Upper lobe of left lung (tissue), 4 donors: Measurements from ENCODE around the gene FZD7.

Source experiments
- CTCF ChIP-seq, 6 experiments: fragments of 450-650 bp in 4 of 6; fragments of 200-600 bp in 2 of 6; sonication (generic) in 2 of 6; IDR thresholded peaks; one replicate each; pipeline ENCODE4 v1.5.1; 2016 to 2019; ENCODE audit warnings: antibody characterized with exemption in 6 of 6
- POLR2A ChIP-seq, 4 donors: fragments of 450-650 bp; IDR thresholded peaks; one replicate each; pipeline ENCODE4 v1.5.1; 2016 to 2017; ENCODE audit warnings: antibody characterized with exemption in 4 of 4, mild to moderate bottlenecking in 2 of 4

GRCh38 chr2:202034249-202035088 is 814 bp downstream of the FZD7 start:
- no peak for TF ChIP-seq CTCF (IDR thresholded peaks at IDR 0.05)
- TF ChIP-seq POLR2A (IDR thresholded peaks at IDR 0.05), result no peak
